ENCODE measurements around the gene AKAP13.
"Not testable (repeated sequence)": the region's sequence is repeated elsewhere in the genome, so short reads cannot be mapped to it uniquely, and the experiment has no call there.

The AKAP13 gene

DNA sequence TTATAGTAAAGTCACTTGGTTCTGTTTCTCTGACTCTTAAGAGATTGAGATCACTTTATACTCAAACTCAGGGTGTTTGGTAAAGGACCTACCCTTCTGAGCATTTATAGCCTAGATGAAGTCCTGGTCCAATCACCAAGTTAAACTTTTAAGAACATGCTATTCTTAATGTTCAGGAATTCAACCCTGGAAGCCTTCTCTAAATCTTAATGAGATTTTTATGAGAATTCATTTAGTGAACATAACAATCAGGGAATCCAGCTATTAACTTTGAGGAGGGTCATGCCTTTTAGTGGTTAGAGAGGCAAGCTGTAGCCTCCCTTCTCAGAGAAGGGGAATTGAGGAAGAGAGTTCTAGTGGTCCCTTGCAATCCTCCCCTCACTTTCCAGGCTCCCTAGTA, 104.5 kb downstream of the AKAP13 start:
- DNase-seq, result not testable (repeated sequence)

DNA sequence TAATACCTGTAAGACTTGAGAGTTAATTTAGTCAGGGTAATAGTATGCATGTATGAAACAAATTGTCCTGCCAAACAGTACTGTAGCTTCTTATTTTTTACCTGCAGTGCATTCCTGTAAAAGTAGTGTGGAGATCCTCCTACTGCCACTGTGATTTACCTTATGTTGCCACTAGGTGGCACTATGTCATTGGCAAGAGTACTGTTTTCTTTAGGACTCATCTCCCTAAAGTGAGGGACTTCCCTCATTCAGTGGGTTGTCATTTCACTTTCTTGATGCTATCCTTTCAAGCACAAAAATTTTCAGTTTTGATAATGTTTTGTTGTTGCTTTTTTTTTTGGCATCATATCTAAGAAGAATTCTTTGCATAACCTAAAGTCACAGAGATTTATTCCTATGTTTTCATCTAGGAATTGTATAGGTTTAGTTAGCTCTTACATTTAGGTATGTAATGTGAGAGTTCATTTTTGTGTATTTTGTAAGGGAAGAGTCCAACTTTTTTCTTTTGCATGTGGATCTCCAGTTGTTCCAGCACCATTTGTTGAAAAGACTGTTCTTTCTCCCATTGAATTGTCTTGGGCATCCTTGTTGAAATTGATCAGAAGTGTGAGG, 105.7 kb downstream of the AKAP13 start:
- DNase-seq, result peak; percentile 70

DNA sequence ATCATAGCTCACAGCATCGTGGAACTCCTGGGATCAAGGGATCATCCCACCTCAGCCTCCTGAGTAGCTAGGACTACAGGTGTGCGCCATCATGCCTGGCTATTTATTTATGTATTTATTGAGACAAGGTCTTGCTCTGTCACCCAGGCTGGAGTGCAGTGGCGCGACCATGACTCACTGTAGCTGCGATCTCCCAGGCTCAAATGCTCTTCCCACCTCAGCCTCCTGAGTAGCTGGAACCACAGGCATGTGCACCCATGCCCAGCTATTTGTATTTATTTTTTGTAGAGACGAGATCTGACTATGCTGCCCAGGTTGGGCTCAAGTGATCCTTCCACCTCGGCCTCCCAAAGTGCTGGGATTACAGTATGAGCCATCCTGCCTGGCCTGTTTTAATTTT, 107.4 kb downstream of the AKAP13 start:
- DNase-seq, result not testable (repeated sequence)

DNA sequence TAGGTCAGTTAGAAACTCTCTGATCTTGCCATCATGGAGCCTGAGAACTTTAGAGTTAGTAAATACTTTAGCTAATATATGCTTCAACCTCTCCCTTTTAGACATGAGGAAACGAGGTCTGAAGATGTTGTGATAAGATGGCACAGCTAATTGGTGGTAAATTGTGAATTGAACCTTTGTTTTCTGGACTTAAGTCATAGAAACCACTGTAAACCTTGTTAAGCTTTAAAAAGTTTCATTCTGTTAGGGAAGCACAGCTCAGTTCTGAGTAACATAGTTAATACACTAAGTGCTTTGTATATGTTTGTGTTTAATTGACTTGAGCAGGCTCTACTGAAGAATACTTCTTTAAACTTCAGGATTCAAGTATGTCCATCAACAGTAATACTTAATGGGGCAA, 108.6 kb downstream of the AKAP13 start:
- DNase-seq, result no peak

DNA sequence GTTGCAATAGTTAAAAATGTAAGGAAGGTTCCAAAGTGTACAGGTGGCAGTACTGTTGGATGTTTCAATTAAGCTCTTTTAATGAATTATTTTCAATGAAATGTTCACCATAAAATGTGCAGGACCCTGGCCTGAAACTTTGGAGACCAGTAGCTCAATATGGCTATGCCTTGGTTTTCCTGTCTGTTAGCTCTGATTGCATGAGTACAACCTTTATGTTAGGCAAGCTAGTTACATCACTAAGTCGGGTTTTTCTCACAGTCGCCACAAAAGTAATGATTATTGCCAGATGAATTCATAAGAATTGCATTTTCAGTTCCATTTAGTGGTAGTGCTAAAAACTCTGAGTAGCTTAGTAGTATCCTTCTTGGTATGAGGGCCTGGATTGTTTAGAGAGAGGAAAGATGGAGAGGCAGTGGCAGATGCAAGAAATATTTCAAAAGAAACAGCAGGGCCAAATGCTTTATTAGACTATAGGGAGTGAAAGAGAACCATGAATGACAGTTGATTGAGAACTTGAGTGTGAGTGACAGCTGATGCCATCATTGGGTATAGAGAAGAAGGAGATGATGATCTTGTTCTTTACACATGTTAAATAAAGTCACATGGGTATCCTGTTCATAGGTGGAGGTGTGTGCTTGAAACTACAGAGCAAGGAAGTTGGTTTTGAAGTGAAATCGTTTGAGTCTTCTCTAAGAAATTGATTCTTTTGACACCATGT, 109.5 kb downstream of the AKAP13 start:
- no peak for DNase-seq

DNA sequence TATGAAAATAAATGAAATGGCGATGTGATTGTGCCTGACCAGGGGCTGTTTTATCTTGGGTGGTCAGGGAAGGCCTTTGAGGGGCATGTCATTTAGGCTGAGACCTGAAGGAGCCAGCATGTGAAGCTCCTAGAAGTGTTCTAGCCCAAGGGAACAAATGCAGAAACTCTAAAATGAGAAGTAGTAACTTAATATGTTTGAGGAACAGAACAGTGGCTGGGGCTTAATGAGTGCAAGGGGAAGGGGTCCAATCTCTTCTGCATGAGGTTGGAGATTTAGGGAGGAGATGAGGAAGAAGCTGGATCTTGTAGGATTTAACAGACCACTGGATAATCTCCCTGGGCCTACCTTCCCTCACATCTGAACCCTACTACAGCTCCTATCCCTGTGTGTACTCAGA, 110.5 kb downstream of the AKAP13 start:
- no peak for DNase-seq

DNA sequence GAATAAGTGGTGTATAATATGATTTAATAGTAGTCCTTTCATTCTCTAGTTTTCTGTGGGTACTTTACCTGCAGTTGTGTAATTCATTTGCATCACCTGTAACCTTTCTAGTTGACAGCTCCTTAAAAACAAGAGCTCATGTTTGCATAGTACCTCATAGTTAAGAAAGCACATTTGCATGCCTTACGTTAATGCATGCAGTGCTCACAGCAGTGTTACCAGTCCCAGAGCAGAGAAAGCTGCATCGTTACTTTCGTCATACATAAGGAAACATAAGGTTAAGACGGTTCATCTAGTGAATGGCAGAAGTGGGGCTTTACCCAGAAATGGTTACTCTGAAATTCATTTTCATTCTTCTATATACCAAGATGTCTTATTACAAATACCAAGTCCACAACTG, 111.3 kb downstream of the AKAP13 start:
- no peak for DNase-seq

DNA sequence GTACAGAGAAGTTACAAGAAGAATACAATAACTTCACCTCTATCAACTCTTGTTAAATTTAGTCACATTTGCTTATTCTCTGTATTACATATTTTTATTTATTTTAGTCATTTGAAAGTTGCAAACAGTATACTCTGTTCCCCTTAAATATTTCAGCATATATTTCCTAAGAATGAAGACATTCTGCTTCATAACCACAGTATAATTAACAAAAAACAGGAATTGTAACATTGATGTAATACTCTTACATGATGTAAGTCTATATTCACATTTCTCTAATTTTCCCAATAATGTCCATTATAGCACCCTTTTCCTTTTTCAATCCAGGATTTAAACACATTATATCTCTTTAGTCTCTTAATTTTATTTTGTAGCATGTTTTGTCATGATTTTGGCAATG, 112.0 kb downstream of the AKAP13 start:
- no peak for DNase-seq

DNA sequence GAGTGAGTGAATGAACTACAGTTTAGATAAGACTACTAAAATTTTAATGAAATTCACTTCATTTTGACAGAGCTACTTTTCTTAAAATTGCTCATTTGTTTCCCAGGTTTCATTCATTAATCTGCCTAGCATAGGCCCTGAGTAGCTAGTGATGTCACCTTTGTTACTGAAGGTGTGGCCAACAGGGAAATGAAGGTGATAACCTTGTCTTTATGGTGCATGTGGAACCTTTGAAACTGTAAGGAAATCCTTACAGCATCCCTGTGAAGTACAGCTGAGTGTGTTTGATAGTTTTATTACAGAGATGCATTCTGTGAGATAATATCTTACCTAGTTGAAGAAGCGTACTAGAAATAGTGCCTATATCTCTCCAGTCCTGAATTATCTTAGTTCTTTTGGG, 112.9 kb downstream of the AKAP13 start:
- DNase-seq, result no peak

DNA sequence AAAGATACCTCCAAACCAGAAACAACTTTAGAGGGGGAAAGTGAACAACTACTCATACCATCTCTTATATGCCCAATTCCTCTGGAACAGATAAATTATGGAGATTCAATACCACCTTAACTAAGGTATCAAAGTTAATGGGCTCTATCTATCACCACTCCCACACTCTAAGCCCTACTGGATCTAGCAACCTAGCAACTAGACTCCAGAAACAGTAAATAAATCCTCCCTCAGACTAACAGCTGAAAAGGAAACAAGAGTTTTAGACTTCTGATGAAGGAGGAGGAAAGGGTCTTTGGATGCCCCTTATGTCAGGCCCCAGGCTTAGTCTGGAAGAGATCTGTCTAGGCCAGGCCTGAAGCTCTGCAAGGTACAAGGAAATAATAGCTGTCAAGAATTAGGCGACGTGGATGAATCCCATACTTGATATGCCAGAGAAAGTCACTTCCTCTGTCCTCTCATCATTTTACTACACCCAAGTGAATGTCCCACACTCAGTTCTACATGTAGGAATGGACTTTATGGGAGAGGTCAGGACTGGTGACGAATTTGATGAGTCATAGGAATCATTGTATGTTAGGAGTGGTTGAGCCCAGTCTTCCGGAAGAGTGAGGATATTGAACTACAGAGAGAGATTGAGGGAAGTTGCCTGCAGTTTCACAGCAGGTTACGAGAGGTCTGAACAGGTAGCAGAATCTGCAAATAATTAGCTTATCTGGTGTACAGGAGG, 113.8 kb downstream of the AKAP13 start:
- DNase-seq, result no peak

DNA sequence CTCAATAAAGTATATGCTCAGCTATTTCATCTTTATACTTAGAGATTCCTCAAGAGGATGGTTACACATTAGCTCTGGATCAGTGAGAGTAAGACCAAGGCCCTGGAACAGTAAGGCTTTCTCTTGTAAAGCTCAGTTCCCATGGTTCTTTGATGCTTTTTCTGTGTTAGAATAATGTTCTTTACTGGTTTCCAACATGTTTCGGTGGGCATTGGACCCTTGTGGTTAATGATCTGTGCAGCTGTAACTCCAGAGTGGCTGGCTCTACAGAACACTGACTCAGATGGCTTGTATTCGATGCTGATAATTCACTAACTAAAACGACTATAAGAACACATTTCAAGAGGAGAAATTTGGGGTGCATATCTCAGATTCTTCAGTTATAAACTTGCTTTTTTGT, 114.7 kb downstream of the AKAP13 start:
- DNase-seq, result no peak

DNA sequence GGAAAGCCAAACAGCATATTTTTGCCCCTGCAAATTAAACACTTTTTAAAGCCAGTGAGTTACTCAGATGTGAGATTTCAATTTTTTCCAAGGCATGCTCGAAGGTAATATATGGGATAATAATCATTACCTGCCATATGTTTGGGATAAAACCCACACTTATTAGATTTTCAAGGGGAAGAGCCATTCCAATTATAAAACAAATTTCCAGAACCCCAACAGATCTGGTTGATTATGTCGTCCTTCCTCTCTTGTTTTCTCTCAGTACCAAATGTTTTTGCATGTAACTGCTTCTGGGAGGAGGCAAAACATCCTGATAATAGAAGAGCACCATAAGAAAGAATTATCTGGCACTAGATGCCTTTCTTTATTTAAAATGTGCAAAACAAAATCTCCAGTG, 115.1 kb downstream of the AKAP13 start:
- no peak for DNase-seq

DNA sequence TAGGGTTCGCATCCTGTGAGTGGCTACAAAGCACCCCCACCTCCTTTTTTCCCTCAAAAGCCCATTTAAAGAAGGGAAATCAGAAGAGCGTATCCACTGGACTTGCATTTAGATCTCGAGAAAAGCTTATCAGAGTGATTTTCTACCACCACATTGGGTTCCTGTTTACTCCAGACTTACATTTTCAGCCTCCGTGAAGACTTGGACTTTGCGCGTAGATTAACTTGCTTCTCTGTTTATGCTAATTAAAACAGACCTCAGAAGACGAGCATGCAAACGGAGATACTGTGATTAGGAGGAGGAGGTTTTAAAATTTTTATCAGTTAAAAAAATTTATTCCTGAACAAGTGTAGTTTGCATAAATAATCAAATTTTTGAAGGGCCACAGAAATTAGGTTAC, 115.7 kb downstream of the AKAP13 start:
- DNase-seq, result no peak

DNA sequence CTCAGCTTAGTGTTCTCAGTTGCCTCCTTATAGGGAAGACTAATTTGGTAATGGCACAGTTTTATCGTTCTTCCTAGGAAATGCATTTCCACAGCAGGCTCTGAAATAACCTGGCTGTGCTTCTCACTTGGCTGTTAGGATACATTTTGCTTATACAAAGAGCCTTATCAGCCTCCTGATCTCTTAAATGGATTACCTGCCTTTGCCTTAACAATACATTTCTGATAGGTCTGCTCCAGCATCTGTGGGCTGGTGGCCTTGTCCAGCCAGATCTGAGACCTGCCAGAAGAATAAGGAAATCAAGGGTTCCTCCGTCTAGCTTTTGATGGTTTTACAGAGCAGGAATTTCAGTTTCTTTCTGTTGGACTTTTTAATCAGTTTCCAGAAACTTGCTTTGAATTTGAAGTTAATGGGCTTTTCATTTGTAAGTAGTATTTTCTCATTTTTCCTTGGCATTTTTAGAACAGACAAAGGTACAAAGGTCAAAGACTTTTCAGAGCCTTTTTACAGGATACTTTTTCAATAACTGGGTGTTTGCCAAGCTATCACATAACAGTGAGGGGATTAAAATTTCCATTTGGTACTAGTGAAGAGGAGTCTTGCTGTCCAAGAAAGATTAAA, 116.3 kb downstream of the AKAP13 start:
- no peak for DNase-seq

DNA sequence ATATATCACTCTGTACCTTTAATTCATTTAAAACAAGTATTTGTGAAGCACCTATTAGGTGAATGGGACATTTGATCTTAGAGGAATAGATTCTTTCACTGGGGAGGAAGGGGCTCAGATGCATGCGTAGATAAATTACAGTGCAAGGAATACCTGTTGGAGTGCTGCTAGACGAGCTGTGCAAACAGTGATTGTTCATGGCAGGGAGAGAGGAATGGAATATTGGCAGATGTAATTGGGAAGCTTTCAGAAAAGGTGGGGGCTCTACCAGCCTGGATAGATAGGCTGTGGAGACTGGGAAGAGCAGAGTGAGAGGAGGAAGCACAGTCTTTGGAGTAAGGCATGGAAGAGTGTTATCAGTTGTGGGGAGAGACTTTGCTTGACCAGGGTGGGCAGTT, 116.8 kb downstream of the AKAP13 start:
- no peak for DNase-seq

DNA sequence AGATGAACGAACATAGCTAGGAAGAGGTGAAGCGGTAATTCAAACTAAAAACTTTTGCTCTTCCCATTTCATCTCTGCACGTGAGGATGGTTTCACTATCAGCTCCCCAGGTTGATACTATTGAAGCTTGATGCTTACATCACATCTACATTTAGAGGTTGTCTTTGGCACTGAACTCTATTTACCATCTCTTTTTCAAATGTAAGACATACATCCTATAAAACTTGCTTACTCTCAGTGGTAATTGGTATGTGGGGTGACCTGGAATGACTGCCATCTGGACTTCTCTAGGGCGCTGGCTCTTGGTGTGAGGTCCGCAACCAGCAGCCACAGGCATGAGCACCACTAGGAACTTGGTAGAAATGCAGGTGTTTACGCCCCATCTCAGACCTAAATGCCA, 118.1 kb downstream of the AKAP13 start:
- DNase-seq, result no peak

DNA sequence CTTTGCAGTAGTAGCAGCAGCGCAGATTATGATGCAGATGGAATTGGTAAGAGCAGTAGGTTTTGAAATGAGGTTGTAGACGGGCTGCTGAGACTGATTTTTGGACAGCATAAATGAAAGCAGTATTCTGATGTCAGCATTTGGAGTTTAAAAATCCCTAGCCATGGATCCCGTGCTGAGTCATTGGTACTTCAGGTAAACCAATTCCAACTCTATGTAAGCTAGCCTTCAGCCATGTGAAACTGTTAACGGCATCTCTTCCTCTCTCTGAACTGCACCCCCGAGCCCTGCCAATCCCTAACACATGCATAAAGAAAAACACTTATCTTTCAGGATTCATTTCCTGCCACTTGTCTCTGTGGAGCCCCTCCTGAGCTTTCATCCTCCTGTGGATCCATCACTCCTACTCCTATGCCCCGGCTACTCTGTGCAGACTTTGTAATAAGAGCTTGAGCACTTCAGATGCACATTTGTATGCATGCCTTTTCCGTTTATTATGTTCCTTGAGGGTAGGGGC, 119.0 kb downstream of the AKAP13 start:
- no peak for DNase-seq

DNA sequence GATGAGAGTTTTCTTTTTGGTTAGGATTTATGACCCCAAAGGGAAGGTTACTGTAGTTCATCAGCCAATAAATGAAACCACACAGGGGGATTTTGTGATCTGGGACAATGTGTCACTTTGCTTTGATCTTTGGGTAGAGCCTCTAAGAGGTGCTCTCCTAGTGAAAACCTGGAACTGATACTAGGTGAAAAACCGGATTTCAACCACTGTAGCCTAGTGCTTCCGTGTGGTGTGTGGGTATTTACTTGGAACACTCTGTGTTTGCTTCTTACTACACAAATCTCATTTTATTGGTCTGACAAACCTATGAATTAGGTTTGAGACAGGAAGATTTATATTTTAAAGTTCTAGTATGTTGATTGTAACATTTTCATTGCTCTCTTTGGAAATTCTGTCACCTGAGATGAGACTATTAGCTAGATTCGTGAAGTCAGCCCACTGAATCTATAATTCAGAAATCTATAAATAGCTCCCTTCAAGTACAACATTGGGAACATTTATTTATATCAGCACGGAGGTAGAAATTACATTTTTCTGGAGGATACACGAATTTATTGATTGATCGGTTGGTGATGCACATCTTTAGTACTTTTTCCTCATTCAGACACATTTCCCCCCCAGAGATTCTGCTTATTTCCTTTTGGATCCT, 119.8 kb downstream of the AKAP13 start:
- no peak for DNase-seq

DNA sequence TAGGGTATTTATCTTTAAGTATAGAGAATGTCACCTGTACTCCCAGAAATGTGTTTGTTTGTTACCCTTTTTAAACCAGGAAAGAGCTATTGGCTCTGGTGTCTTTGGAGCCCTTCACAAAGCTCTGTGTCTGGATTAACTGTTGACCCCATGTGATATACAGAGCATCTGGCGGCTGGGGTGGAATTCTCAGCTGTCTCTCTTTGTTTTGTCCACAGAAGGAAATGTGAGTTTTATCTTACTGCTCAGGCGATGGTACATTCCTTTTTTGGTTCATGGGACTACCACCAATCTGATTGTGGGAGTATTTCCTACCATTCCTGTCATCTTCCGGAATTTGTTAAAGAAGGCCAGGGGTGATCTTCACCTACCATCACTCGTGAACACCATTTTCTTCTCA, 120.3 kb downstream of the AKAP13 start:
- DNase-seq, result no peak

DNA sequence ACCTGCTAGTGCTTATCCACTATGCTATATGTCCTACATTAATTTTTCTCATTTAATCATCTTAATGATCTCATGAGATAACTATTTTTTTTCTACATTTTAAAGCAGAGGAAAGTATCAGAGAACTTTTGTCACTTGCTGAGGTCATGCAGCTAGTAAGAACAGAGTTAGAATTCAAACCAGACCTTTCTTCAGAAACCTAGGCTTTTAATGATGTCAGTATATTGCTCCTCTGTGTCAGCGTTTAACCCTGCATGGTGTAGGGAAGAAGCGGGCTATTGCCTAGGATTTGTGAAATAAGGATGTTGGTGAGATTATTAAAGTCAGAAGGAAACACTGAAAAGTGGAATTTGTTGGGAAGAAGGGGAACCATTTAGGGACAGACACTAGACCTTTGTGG, 121.2 kb downstream of the AKAP13 start:
- DNase-seq, result no peak

DNA sequence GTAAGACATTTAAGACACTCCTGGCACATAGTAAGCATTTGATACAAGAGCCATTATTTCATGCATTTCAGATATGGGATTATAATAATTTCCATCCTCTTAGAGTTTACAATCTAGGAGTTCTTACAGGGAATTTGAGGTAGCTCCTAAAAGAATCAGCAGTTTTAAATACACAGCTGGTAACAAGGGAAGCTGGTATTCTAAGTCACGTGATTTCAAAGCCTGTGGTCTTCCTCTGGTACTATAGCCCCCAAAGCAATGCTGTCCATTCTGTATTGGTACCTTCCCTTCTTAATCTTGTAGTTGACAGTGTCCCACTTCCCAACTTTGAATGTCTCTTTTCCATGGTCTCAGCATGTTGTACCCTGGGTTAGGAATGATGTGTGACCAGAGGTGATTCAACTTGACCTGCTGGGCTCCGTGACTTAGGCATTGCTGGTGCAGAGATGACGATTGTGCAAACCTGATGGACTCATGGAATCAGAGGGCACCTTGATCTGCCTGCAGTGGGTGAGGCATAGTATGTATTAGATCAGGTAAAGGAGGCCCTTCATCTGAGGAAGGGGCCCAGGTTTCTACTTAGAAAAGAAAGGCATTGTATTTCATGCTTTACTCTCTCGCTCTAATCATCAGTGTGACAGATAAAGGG, 122.9 kb downstream of the AKAP13 start:
- no peak for DNase-seq

Measured in CD4-positive, alpha-beta T cell treated with Interleukin-17A for 4 hours (primary cell).